Activated naive CD4-positive, alpha-beta T cell treated with anti-CD3 and anti-CD28 coated beads for 36 hours (primary cell): ENCODE results near the gene LARP6. TPM values are rescaled to one million over a fixed set of nuclear protein-coding genes. Genes with fewer than 3 reads are reported as not detected.

ENCODE experiments used
- CTCF ChIA-PET: fragments of 350-600 bp; sonication (Branson Sonifier 250); formaldehyde crosslinking; loops from one replicate; lab custom pipeline; 2021; ENCODE audit warnings: antibody characterized with exemption; lab: Charles Lee
- DNase-seq: peaks from one replicate; pipeline ENCODE4 v3.0.0-alpha.2; 2020
- H3K27ac Mint-ChIP-seq: one replicate; pipeline ENCODE4 v1.8.0; 2021; ENCODE audit warnings: mild to moderate bottlenecking, mixed read lengths
- H3K27me3 Mint-ChIP-seq: one replicate; pipeline ENCODE4 v1.8.0; 2021; ENCODE audit warnings: low read depth, mixed read lengths
- H3K36me3 Mint-ChIP-seq: one replicate; pipeline ENCODE4 v1.8.0; 2021; ENCODE audit warnings: low read depth, mixed read lengths
- H3K4me1 Mint-ChIP-seq: one replicate; pipeline ENCODE4 v1.8.0; 2021; ENCODE audit warnings: low read depth, mixed read lengths
- H3K4me3 Mint-ChIP-seq: one replicate; pipeline ENCODE4 v1.8.0; 2021; ENCODE audit warnings: mild to moderate bottlenecking, moderate library complexity, mixed read lengths
- H3K9me3 Mint-ChIP-seq: one replicate; pipeline ENCODE4 v1.8.0; 2021; ENCODE audit warnings: mixed read lengths
- intact Hi-C: fragments of 100-400 bp; cut with micrococcal nuclease; formaldehyde crosslinking; loops from one replicate; pipeline ENCODE4 v1.15.1; 2023
- total RNA-seq, 2 experiments: library from RNA; stranded (reverse); gene quantifications; one replicate each; pipeline ENCODE4 v1.2.3, GENCODE V29; 2021

Gene LARP6
- total RNA-seq, 2 experiments from 2014 or later = not detected

GRCh38 chr15:70796516-70797310 is 57.2 kb downstream of the LARP6 start:
- CTCF ChIA-PET = interaction anchor here (0.6 to 1.4 kb wide), 4 partner anchors 14 to 125 kb away, joined by 3 to 4 read pairs (median 4); no protein-coding TSS in a partner anchor
- intact Hi-C loops = no loop called here
- no peaks in the 10 kb centered on the region for H3K9me3 Mint-ChIP-seq
- DNase-seq = no peak
- H3K4me3 Mint-ChIP-seq = no peak overlapping the region
- no peaks in the 10 kb centered on the region for H3K27me3 Mint-ChIP-seq
- H3K27ac Mint-ChIP-seq = no peak overlapping the region
- no peaks in the 10 kb centered on the region for H3K36me3 Mint-ChIP-seq
- H3K4me1 Mint-ChIP-seq = no peaks in the 10 kb centered on the region

- H3K36me3 Mint-ChIP-seq = no peaks in the 10 kb centered on the region
- CTCF ChIA-PET = interaction anchor here (0.6 kb wide), 1 partner anchor 1010 kb away, joined by 4 read pairs; no protein-coding TSS in a partner anchor
- no peaks in the 10 kb centered on the region for H3K4me1 Mint-ChIP-seq
- no peaks in the 10 kb centered on the region for H3K9me3 Mint-ChIP-seq
- no peak overlapping the region for H3K4me3 Mint-ChIP-seq
- H3K27me3 Mint-ChIP-seq = no peaks in the 10 kb centered on the region
- intact Hi-C loops = no loop called here
- no peak overlapping the region for H3K27ac Mint-ChIP-seq
- DNase-seq = no peak
Observed at GRCh38 chr15:70795311-70795665, 58.7 kb downstream of the LARP6 start.

GRCh38 chr15:70794596-70795310 is 59.2 kb downstream of the LARP6 start:
- H3K4me3 Mint-ChIP-seq = no peak overlapping the region
- H3K27me3 Mint-ChIP-seq = no peaks in the 10 kb centered on the region
- intact Hi-C loops = no loop called here
- H3K4me1 Mint-ChIP-seq = no peaks in the 10 kb centered on the region
- no peak for DNase-seq
- no peak overlapping the region for H3K27ac Mint-ChIP-seq
- no peaks in the 10 kb centered on the region for H3K36me3 Mint-ChIP-seq
- CTCF ChIA-PET = interaction anchor here (1.4 kb wide), 1 partner anchor 15 kb away, joined by 3 read pairs; no protein-coding TSS in a partner anchor
- H3K9me3 Mint-ChIP-seq = no peaks in the 10 kb centered on the region

GRCh38 chr15:70793694-70794093 is 60.3 kb downstream of the LARP6 start:
- Mint-ChIP-seq H3K9me3 (no peaks in the 10 kb centered on the region), H3K27me3 (no peaks in the 10 kb centered on the region), H3K4me1 (no peaks in the 10 kb centered on the region), H3K4me3 (no peak overlapping the region), H3K27ac (no peak overlapping the region), H3K36me3 (no peaks in the 10 kb centered on the region)
- CTCF ChIA-PET = interaction anchor here (1.4 to 1.5 kb wide), 2 partner anchors 14 to 18 kb away, joined by 3 read pairs; no protein-coding TSS in a partner anchor
- no peak for DNase-seq
- intact Hi-C loops = no loop called here

GRCh38 chr15:70792171-70792573 is 61.8 kb downstream of the LARP6 start:
- no peak overlapping the region for H3K27ac Mint-ChIP-seq
- no peaks in the 10 kb centered on the region for H3K36me3 Mint-ChIP-seq
- no peaks in the 10 kb centered on the region for H3K27me3 Mint-ChIP-seq
- intact Hi-C loops = no loop called here
- no peaks in the 10 kb centered on the region for H3K9me3 Mint-ChIP-seq
- CTCF ChIA-PET = interaction anchor here (1.5 kb wide), 1 partner anchor 19 kb away, joined by 3 read pairs; no protein-coding TSS in a partner anchor
- H3K4me1 Mint-ChIP-seq = no peaks in the 10 kb centered on the region
- H3K4me3 Mint-ChIP-seq = no peak overlapping the region
- no peak for DNase-seq

- no peaks in the 10 kb centered on the region for H3K27me3 Mint-ChIP-seq
- CTCF ChIA-PET = interaction anchor here (0.6 kb wide), 1 partner anchor 13 kb away, joined by 3 read pairs; no protein-coding TSS in a partner anchor
- H3K36me3 Mint-ChIP-seq = no peaks in the 10 kb centered on the region
- H3K9me3 Mint-ChIP-seq = no peaks in the 10 kb centered on the region
- no peaks in the 10 kb centered on the region for H3K4me1 Mint-ChIP-seq
- intact Hi-C loops = no loop called here
- no peak for DNase-seq
- no peak overlapping the region for H3K27ac Mint-ChIP-seq
- H3K4me3 Mint-ChIP-seq = no peak overlapping the region
Observed at GRCh38 chr15:70791259-70791658, 62.7 kb downstream of the LARP6 start.

- H3K4me3 Mint-ChIP-seq = no peak overlapping the region
- CTCF ChIA-PET = interaction anchor here (0.5 to 0.6 kb wide), 2 partner anchors 22 to 66 kb away, joined by 3 to 4 read pairs; no protein-coding TSS in a partner anchor
- no peaks in the 10 kb centered on the region for H3K27me3 Mint-ChIP-seq
- no peaks in the 10 kb centered on the region for H3K9me3 Mint-ChIP-seq
- H3K4me1 Mint-ChIP-seq = no peaks in the 10 kb centered on the region
- no peak for DNase-seq
- intact Hi-C loops = no loop called here
- no peak overlapping the region for H3K27ac Mint-ChIP-seq
- no peaks in the 10 kb centered on the region for H3K36me3 Mint-ChIP-seq
Observed at GRCh38 chr15:70789213-70789612, 64.7 kb downstream of the LARP6 start.

- Mint-ChIP-seq H3K36me3 (no peaks in the 10 kb centered on the region), H3K4me3 (no peak overlapping the region), H3K4me1 (no peaks in the 10 kb centered on the region), H3K9me3 (no peaks in the 10 kb centered on the region), H3K27ac (no peak overlapping the region), H3K27me3 (no peaks in the 10 kb centered on the region)
- intact Hi-C loops = no loop called here
- CTCF ChIA-PET = no interaction called here
- DNase-seq = no peak
Observed at GRCh38 chr15:70788114-70789049, 65.6 kb downstream of the LARP6 start.

GRCh38 chr15:70786996-70787395 is 67.0 kb downstream of the LARP6 start:
- H3K4me1 Mint-ChIP-seq = no peaks in the 10 kb centered on the region
- H3K27ac Mint-ChIP-seq = no peak overlapping the region
- CTCF ChIA-PET = no interaction called here
- no peak overlapping the region for H3K4me3 Mint-ChIP-seq
- DNase-seq = no peak
- intact Hi-C loops = no loop called here
- no peaks in the 10 kb centered on the region for H3K36me3 Mint-ChIP-seq
- H3K27me3 Mint-ChIP-seq = no peaks in the 10 kb centered on the region
- H3K9me3 Mint-ChIP-seq = no peaks in the 10 kb centered on the region

- CTCF ChIA-PET = no interaction called here
- DNase-seq = no peak
- Mint-ChIP-seq H3K36me3 (no peaks in the 10 kb centered on the region), H3K9me3 (no peaks in the 10 kb centered on the region), H3K4me3 (no peak overlapping the region), H3K27me3 (peaks cover 8% of the 10 kb centered on the region), H3K4me1 (no peaks in the 10 kb centered on the region), H3K27ac (no peak overlapping the region)
- intact Hi-C loops = no loop called here
Observed at GRCh38 chr15:70783610-70784022, 70.3 kb downstream of the LARP6 start.

GRCh38 chr15:70783041-70783440 is 70.9 kb downstream of the LARP6 start:
- Mint-ChIP-seq H3K36me3 (no peaks in the 10 kb centered on the region), H3K27me3 (peaks cover 8% of the 10 kb centered on the region), H3K4me1 (no peaks in the 10 kb centered on the region), H3K27ac (no peak overlapping the region), H3K9me3 (no peaks in the 10 kb centered on the region), H3K4me3 (no peak overlapping the region)
- no peak for DNase-seq
- intact Hi-C loops = no loop called here
- CTCF ChIA-PET = no interaction called here

- Mint-ChIP-seq H3K36me3 (no peaks in the 10 kb centered on the region), H3K27me3 (peaks cover 17% of the 10 kb centered on the region), H3K4me3 (no peak overlapping the region), H3K9me3 (no peaks in the 10 kb centered on the region), H3K4me1 (no peaks in the 10 kb centered on the region), H3K27ac (no peak overlapping the region)
- CTCF ChIA-PET = no interaction called here
- DNase-seq = no peak
- intact Hi-C loops = no loop called here
Observed at GRCh38 chr15:70781236-70781635, 72.7 kb downstream of the LARP6 start.
